ENCODE measurements around the gene PANX3. TPM values are rescaled to one million over a fixed set of nuclear protein-coding genes. Genes with fewer than 3 reads are reported as not detected.

Gene PANX3
- polyA plus RNA-seq, 1 donor (not counting 4 experiments of a cell fraction or from before 2014, with no cell fraction given), result not detected

- H3K4me1 ChIP-seq (ENCODE audit: control insufficient read depth, extremely low read depth, insufficient read depth, low read length), result no peaks in the 10 kb centered on the region
- no peaks in the 10 kb centered on the region for H3K9me1 ChIP-seq (ENCODE audit: control insufficient read depth, extremely low read depth, insufficient read depth, low read length)
- no peaks in the 10 kb centered on the region for H3K9me3 ChIP-seq (ENCODE audit: control insufficient read depth, low read depth, low read length)
- no peaks in the 10 kb centered on the region for H4K20me1 ChIP-seq (ENCODE audit: control insufficient read depth, extremely low read depth, insufficient read depth, low read length)
- H3K4me2 ChIP-seq (ENCODE audit: control insufficient read depth, extremely low read depth, insufficient read depth, low read depth, low read length), result no peak overlapping the region
- H3K4me3 ChIP-seq (ENCODE audit: control insufficient read depth in 2 of 3, extremely low read depth in 1 of 3, insufficient read depth in 2 of 3, low read depth in 1 of 3, low read length in 3 of 3), result no peak overlapping the region
- no peak overlapping the region for H3K9ac ChIP-seq (ENCODE audit: control insufficient read depth, extremely low read depth, insufficient read depth, low read length)
- dilution Hi-C loops (cut with MboI; ENCODE audit: extremely low pct_ligation_motif_present, low sequenced_read_pairs), result no loop called here
- no peak for DNase-seq (ENCODE audit: low read depth, low spot score)
- FAIRE-seq, result no peak
- no peaks in the 10 kb centered on the region for H3K27me3 ChIP-seq (ENCODE audit: control insufficient read depth, extremely low read depth, insufficient read depth, low read length)
- TF ChIP-seq CTCF (optimal IDR thresholded peaks at IDR 0.05 in 1 of 3, IDR thresholded peaks at IDR 0.05 in 1 of 3, conservative IDR thresholded peaks at IDR 0.05 in 1 of 3; ENCODE audit: extremely low read depth in 1 of 3, insufficient read depth in 2 of 3, low read length in 3 of 3) (no peak), EZH2 (IDR thresholded peaks at IDR 0.05; ENCODE audit: low read length) (no peak)
- no peak overlapping the region for H3K27ac ChIP-seq (ENCODE audit: control insufficient read depth, insufficient read depth, low read length)
- H3K79me2 ChIP-seq (ENCODE audit: control insufficient read depth, insufficient read depth, low read length), result no peaks in the 10 kb centered on the region
- no peaks in the 10 kb centered on the region for H3K36me3 ChIP-seq (ENCODE audit: control insufficient read depth in 2 of 2, extremely low read depth in 1 of 2, insufficient read depth in 2 of 2, low read length in 2 of 2)
- H2AFZ ChIP-seq (ENCODE audit: control insufficient read depth, low read length), result no peak overlapping the region
These were observed 3.1 kb upstream of the PANX3 start for GRCh38 chr11:124608147-124608546.

- Histone ChIP-seq H3K36me3 (ENCODE audit: control insufficient read depth in 2 of 2, extremely low read depth in 1 of 2, insufficient read depth in 2 of 2, low read length in 2 of 2) (no peaks in the 10 kb centered on the region), H3K9me3 (ENCODE audit: control insufficient read depth, low read depth, low read length) (no peaks in the 10 kb centered on the region), H2AFZ (ENCODE audit: control insufficient read depth, low read length) (no peak overlapping the region), H3K9me1 (ENCODE audit: control insufficient read depth, extremely low read depth, insufficient read depth, low read length) (no peaks in the 10 kb centered on the region), H3K9ac (ENCODE audit: control insufficient read depth, extremely low read depth, insufficient read depth, low read length) (no peak overlapping the region), H3K4me2 (ENCODE audit: control insufficient read depth, extremely low read depth, insufficient read depth, low read depth, low read length) (no peak overlapping the region), H3K27ac (ENCODE audit: control insufficient read depth, insufficient read depth, low read length) (no peak overlapping the region), H4K20me1 (ENCODE audit: control insufficient read depth, extremely low read depth, insufficient read depth, low read length) (no peaks in the 10 kb centered on the region), H3K27me3 (ENCODE audit: control insufficient read depth, extremely low read depth, insufficient read depth, low read length) (no peaks in the 10 kb centered on the region), H3K4me1 (ENCODE audit: control insufficient read depth, extremely low read depth, insufficient read depth, low read length) (no peaks in the 10 kb centered on the region), H3K4me3 (ENCODE audit: control insufficient read depth in 2 of 3, extremely low read depth in 1 of 3, insufficient read depth in 2 of 3, low read depth in 1 of 3, low read length in 3 of 3) (no peak overlapping the region), H3K79me2 (ENCODE audit: control insufficient read depth, insufficient read depth, low read length) (no peaks in the 10 kb centered on the region)
- TF ChIP-seq CTCF (optimal IDR thresholded peaks at IDR 0.05 in 1 of 3, IDR thresholded peaks at IDR 0.05 in 1 of 3, conservative IDR thresholded peaks at IDR 0.05 in 1 of 3; ENCODE audit: extremely low read depth in 1 of 3, insufficient read depth in 2 of 3, low read length in 3 of 3) (no peak), EZH2 (IDR thresholded peaks at IDR 0.05; ENCODE audit: low read length) (no peak)
- DNase-seq (ENCODE audit: low read depth, low spot score) (no peak), FAIRE-seq (no peak)
- dilution Hi-C loops (cut with MboI; ENCODE audit: extremely low pct_ligation_motif_present, low sequenced_read_pairs), result no loop called here
These were observed 933 bp upstream of the PANX3 start for GRCh38 chr11:124610295-124610694.
